DMS53 treated with DMSO at 0.1 percent for 48 hours (cell line): ENCODE results near the gene HTRA1.

ENCODE experiments used
- DNase-seq: peaks from one replicate; lab custom pipeline; 2025; ENCODE audit not compliant: unreplicated experiment; lab: John Stamatoyannopoulos, UW

Gene HTRA1

GRCh38 chr10:122494173-122494820, 32.9 kb downstream of the HTRA1 start:
- DNase-seq = no peak

- no peak for DNase-seq
Observed at GRCh38 chr10:122494833-122495232, 33.5 kb downstream of the HTRA1 start.

- peak; percentile 56 for DNase-seq
Observed at GRCh38 chr10:122495406-122496340, 34.3 kb downstream of the HTRA1 start.

GRCh38 chr10:122497241-122497640, 35.9 kb downstream of the HTRA1 start:
- no peak for DNase-seq

GRCh38 chr10:122498521-122498920, 37.2 kb downstream of the HTRA1 start:
- no peak for DNase-seq

GRCh38 chr10:122499012-122499411, 37.7 kb downstream of the HTRA1 start:
- DNase-seq = no peak

- DNase-seq = no peak
Observed at GRCh38 chr10:122499491-122499941, 38.2 kb downstream of the HTRA1 start.

GRCh38 chr10:122500194-122500593, 38.8 kb downstream of the HTRA1 start:
- no peak for DNase-seq

- DNase-seq = no peak
Observed at GRCh38 chr10:122500726-122501125, 39.4 kb downstream of the HTRA1 start.

GRCh38 chr10:122503012-122503411, 41.7 kb downstream of the HTRA1 start:
- no peak for DNase-seq

GRCh38 chr10:122503886-122504609, 42.7 kb downstream of the HTRA1 start:
- DNase-seq = no peak

GRCh38 chr10:122504610-122504950, 43.2 kb downstream of the HTRA1 start:
- peak; percentile 78 for DNase-seq

- DNase-seq = no peak
Observed at GRCh38 chr10:122505011-122505410, 43.7 kb downstream of the HTRA1 start.

GRCh38 chr10:122505885-122506645, 44.7 kb downstream of the HTRA1 start:
- DNase-seq = no peak

- DNase-seq = no peak
Observed at GRCh38 chr10:122507616-122508015, 46.3 kb downstream of the HTRA1 start.

- DNase-seq = no peak
Observed at GRCh38 chr10:122508021-122508420, 46.7 kb downstream of the HTRA1 start.

GRCh38 chr10:122509323-122509722, 48.0 kb downstream of the HTRA1 start:
- DNase-seq = no peak

- no peak for DNase-seq
Observed at GRCh38 chr10:122510326-122510725, 49.0 kb downstream of the HTRA1 start.

GRCh38 chr10:122510736-122511135, 49.4 kb downstream of the HTRA1 start:
- no peak for DNase-seq

GRCh38 chr10:122513053-122513452, 51.7 kb downstream of the HTRA1 start:
- no peak for DNase-seq
